HG02588 (cell line): ENCODE measurements around the gene RFX6.

Experiments
- ATAC-seq: cut with Tn5 transposase; IDR thresholded peaks from one replicate; pipeline ENCODE4 v1.9.1; 2021; ENCODE audit warnings: mild to moderate bottlenecking, moderate library complexity; ENCODE audit not compliant: unreplicated experiment

The RFX6 gene

GRCh38 chr6:116894669-116895068 is 17.6 kb downstream of the RFX6 start:
- no peak for ATAC-seq

GRCh38 chr6:116895935-116896334 is 18.9 kb downstream of the RFX6 start:
- no peak for ATAC-seq

GRCh38 chr6:116902634-116903033 is 25.6 kb downstream of the RFX6 start:
- no peak for ATAC-seq

GRCh38 chr6:116922853-116923548 is 46.0 kb downstream of the RFX6 start:
- no peak for ATAC-seq

- no peak for ATAC-seq
Measured at GRCh38 chr6:116924245-116924644, 47.2 kb downstream of the RFX6 start.

- no peak for ATAC-seq
Measured at GRCh38 chr6:116925088-116925794, 48.2 kb downstream of the RFX6 start.

GRCh38 chr6:116928677-116929076 is 51.6 kb downstream of the RFX6 start:
- no peak for ATAC-seq

- no peak for ATAC-seq
Measured at GRCh38 chr6:116929825-116930224, 52.8 kb downstream of the RFX6 start.

GRCh38 chr6:116931456-116931855 is 54.4 kb downstream of the RFX6 start:
- no peak for ATAC-seq

- no peak for ATAC-seq
Measured at GRCh38 chr6:116932496-116932895, 55.5 kb downstream of the RFX6 start.

GRCh38 chr6:116933485-116933884 is 56.4 kb downstream of the RFX6 start:
- no peak for ATAC-seq

GRCh38 chr6:116938305-116938704 is 61.3 kb downstream of the RFX6 start:
- no peak for ATAC-seq

GRCh38 chr6:116941727-116942126 is 64.7 kb downstream of the RFX6 start:
- ATAC-seq, result no peak

GRCh38 chr6:116945809-116946208 is 68.8 kb downstream of the RFX6 start:
- no peak for ATAC-seq

GRCh38 chr6:116948533-116949304 is 71.7 kb downstream of the RFX6 start:
- ATAC-seq, result no peak

GRCh38 chr6:116949964-116950363 is 72.9 kb downstream of the RFX6 start:
- ATAC-seq, result no peak

GRCh38 chr6:116954335-116954734 is 77.3 kb downstream of the RFX6 start:
- no peak for ATAC-seq

GRCh38 chr6:116954938-116955337 is 77.9 kb downstream of the RFX6 start:
- no peak for ATAC-seq

GRCh38 chr6:116955773-116956172 is 78.7 kb downstream of the RFX6 start:
- no peak for ATAC-seq

- ATAC-seq, result no peak
Measured at GRCh38 chr6:116963972-116964371, 86.9 kb downstream of the RFX6 start.

- no peak for ATAC-seq
Measured at GRCh38 chr6:116966675-116967576, 89.9 kb downstream of the RFX6 start.
